Measurements from ENCODE around the gene UCK2.

The UCK2 gene

GRCh38 chr1:165904948-165905347 is 77.5 kb downstream of the UCK2 start:
- TF ChIP-seq, protein P1, sequence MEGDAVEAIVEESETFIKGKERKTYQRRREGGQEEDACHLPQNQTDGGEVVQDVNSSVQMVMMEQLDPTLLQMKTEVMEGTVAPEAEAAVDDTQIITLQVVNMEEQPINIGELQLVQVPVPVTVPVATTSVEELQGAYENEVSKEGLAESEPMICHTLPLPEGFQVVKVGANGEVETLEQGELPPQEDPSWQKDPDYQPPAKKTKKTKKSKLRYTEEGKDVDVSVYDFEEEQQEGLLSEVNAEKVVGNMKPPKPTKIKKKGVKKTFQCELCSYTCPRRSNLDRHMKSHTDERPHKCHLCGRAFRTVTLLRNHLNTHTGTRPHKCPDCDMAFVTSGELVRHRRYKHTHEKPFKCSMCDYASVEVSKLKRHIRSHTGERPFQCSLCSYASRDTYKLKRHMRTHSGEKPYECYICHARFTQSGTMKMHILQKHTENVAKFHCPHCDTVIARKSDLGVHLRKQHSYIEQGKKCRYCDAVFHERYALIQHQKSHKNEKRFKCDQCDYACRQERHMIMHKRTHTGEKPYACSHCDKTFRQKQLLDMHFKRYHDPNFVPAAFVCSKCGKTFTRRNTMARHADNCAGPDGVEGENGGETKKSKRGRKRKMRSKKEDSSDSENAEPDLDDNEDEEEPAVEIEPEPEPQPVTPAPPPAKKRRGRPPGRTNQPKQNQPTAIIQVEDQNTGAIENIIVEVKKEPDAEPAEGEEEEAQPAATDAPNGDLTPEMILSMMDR (IDR thresholded peaks at IDR 0.05) = no peak
- Histone ChIP-seq H3K4me3 (no peak overlapping the region), H3K27ac (no peak overlapping the region)
- DNase-seq (ENCODE audit: low spot score) = no peak

- Histone ChIP-seq H3K4me3 (no peak overlapping the region), H3K27ac (no peak overlapping the region)
- TF ChIP-seq, protein P1 (IDR thresholded peaks at IDR 0.05) = no peak
- DNase-seq (ENCODE audit: low spot score) = no peak
Observed at GRCh38 chr1:165905853-165906252, 78.4 kb downstream of the UCK2 start.

GRCh38 chr1:165907256-165907857 is 79.9 kb downstream of the UCK2 start:
- H3K4me3 ChIP-seq = no peak overlapping the region
- no peak for DNase-seq (ENCODE audit: low spot score)
- no peak overlapping the region for H3K27ac ChIP-seq
- TF ChIP-seq, protein P1 (IDR thresholded peaks at IDR 0.05) = no peak

DNA sequence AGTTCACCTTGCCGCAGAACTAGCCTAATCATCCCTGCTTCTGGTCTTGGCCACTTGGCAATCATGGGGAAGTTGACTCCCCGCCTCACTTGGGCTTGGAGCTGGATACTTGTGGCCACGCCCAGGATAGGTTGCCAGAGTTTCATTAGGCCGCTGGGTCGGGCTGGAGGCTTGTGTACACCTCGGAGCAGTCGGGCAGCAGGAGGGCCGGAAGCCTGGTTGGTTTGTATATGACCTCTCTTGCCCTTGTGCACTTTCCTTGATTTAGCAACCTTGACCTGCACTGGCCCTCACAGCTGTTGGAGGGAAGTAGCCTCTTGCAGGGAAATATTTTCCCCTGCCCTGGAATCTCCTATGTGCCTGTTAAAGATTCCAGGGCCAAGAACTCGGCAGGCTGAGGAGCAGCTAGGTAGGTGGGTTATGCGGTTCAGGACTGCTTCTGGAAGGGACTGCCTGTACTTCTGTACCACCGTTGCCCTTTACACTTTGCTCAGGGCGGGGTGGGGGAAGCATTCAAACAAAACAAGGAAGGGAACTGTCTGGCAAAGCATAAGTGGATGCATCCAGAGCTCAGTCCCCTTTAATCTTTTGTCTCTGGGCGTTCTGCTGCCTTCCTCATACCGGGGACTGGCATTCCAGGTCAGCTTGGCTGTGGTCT is 83.5 kb downstream of the UCK2 start:
- no peak for DNase-seq (ENCODE audit: low spot score)
- H3K27ac ChIP-seq = no peak overlapping the region
- TF ChIP-seq, protein P1 (IDR thresholded peaks at IDR 0.05) = no peak
- no peak overlapping the region for H3K4me3 ChIP-seq

GRCh38 chr1:165911609-165912281 is 84.3 kb downstream of the UCK2 start:
- no peak for DNase-seq (ENCODE audit: low spot score)
- H3K27ac ChIP-seq = no peak overlapping the region
- no peak overlapping the region for H3K4me3 ChIP-seq
- TF ChIP-seq, protein P1 (IDR thresholded peaks at IDR 0.05) = no peak

DNA sequence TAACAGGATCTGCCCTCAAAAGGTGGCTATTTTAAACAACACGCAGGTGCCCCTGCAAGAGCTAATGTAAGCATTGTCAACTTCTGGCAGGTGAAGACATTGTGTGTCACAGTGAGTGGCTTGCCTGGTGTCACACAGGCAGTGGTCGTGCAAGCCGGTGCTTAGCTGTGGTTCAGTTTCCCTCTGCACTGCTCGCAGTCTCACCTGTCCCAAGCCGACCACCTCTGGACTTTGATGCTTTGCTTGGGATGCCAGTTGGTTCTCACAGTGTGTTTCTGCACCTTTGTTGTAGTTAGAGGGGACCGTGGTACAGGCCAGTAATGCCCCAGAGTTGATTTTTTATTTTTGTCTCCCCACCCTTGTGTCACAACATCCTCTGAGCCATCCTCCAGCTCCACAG is 85.2 kb downstream of the UCK2 start:
- Histone ChIP-seq H3K4me3 (no peak overlapping the region), H3K27ac (no peak overlapping the region)
- TF ChIP-seq, protein P1 (IDR thresholded peaks at IDR 0.05) = no peak
- no peak for DNase-seq (ENCODE audit: low spot score)

All from coronary artery (tissue), 2 donors.